ENCODE data around the gene PRPH2.
A peak's percentile ranks its signal among the peaks of the same experiment; 100 is the strongest.

The PRPH2 gene

GRCh38 chr6:42722497-42722896 is at the start of gene PRPH2:
Gene PRPH2 (minus strand): TSS chr6:42722597. CDS start chr6:42722334, 263 bp downstream.
- no peak for DNase-seq (ENCODE audit: low read depth in 1 of 2, low spot score in 1 of 2)

- no peak for DNase-seq (ENCODE audit: low read depth in 1 of 2, low spot score in 1 of 2)
Observed at GRCh38 chr6:42771741-42772100, 49.3 kb upstream of the PRPH2 start.

GRCh38 chr6:42769836-42770235 is 47.4 kb upstream of the PRPH2 start:
- DNase-seq (ENCODE audit: low read depth in 1 of 2, low spot score in 1 of 2) = no peak

GRCh38 chr6:42769051-42769450 is 46.7 kb upstream of the PRPH2 start:
- no peak for DNase-seq (ENCODE audit: low read depth in 1 of 2, low spot score in 1 of 2)

- DNase-seq (ENCODE audit: low read depth in 1 of 2, low spot score in 1 of 2) = no peak
Observed at GRCh38 chr6:42766163-42766670, 43.8 kb upstream of the PRPH2 start.

- no peak for DNase-seq (ENCODE audit: low read depth in 1 of 2, low spot score in 1 of 2)
Observed at GRCh38 chr6:42764911-42765648, 42.7 kb upstream of the PRPH2 start.

GRCh38 chr6:42762950-42763349 is 40.6 kb upstream of the PRPH2 start:
- DNase-seq (ENCODE audit: low read depth in 1 of 2, low spot score in 1 of 2) = no peak

- DNase-seq (ENCODE audit: low read depth in 1 of 2, low spot score in 1 of 2) = no peak
Observed at GRCh38 chr6:42762426-42762859, 40.0 kb upstream of the PRPH2 start.

- DNase-seq (ENCODE audit: low read depth in 1 of 2, low spot score in 1 of 2) = no peak
Observed at GRCh38 chr6:42761287-42762067, 39.1 kb upstream of the PRPH2 start.

- no peak for DNase-seq (ENCODE audit: low read depth in 1 of 2, low spot score in 1 of 2)
Observed at GRCh38 chr6:42758756-42759430, 36.5 kb upstream of the PRPH2 start.

GRCh38 chr6:42756722-42757121 is 34.3 kb upstream of the PRPH2 start:
- no peak for DNase-seq (ENCODE audit: low read depth in 1 of 2, low spot score in 1 of 2)

- no peak for DNase-seq (ENCODE audit: low read depth in 1 of 2, low spot score in 1 of 2)
Observed at GRCh38 chr6:42754759-42755158, 32.4 kb upstream of the PRPH2 start.

GRCh38 chr6:42751055-42751454 is 28.7 kb upstream of the PRPH2 start:
- DNase-seq (ENCODE audit: low read depth in 1 of 2, low spot score in 1 of 2) = no peak

GRCh38 chr6:42748203-42748898 is 26.0 kb upstream of the PRPH2 start:
- DNase-seq (ENCODE audit: low read depth in 1 of 2, low spot score in 1 of 2) = no peak

GRCh38 chr6:42746463-42747391 is 24.3 kb upstream of the PRPH2 start:
- peak; percentile 63 to 69 for DNase-seq (ENCODE audit: low read depth in 1 of 2, low spot score in 1 of 2)

- peak; percentile 72 to 96 for DNase-seq (ENCODE audit: low read depth in 1 of 2, low spot score in 1 of 2)
Observed at GRCh38 chr6:42745640-42746462, 23.5 kb upstream of the PRPH2 start, which contains the start of gene TBCC. Gene TBCC (minus strand): TSS chr6:42746103. CDS start chr6:42746073, 30 bp downstream.

GRCh38 chr6:42745083-42745639 is 22.8 kb upstream of the PRPH2 start:
- peak in 1 of 2 donors; percentile 8 for DNase-seq (ENCODE audit: low read depth in 1 of 2, low spot score in 1 of 2)

- DNase-seq (ENCODE audit: low read depth in 1 of 2, low spot score in 1 of 2) = no peak
Observed at GRCh38 chr6:42744351-42744893, 22.0 kb upstream of the PRPH2 start.

All from activated CD4-positive, alpha-beta T cell treated with anti-CD3 and anti-CD28 coated beads, Interleukin-2, amount 50 U/mL, for 24 hours (primary cell).